ENCODE data around the gene HRNR.
"Not testable (repeated sequence)": the region's sequence is repeated elsewhere in the genome, so short reads cannot be mapped to it uniquely, and the experiment has no call there.

Gene HRNR

DNA sequence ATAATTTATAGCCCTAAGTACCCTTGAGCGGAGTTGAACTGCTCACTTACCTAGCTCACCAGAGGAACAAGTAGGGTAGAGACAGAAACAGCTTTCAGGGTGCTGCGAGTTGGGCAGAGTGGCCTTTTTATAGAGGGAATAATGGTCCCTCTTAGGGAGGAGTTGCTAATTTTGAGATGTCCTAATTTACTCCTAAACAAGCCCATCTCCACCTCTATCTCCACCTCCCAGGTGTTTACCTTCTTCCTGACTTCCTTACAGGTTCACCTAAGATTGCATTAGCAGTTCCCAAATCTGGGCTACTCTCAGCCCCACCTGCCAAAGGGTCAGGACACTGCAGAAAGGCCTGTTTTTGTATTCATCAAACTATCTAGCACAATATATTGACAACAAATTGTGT is at the start of gene HRNR:
Gene HRNR (minus strand): TSS at position 101 of the 400 bp plus-strand sequence. CDS start 940 bp downstream, outside the sequence.
- no peak for DNase-seq

DNA sequence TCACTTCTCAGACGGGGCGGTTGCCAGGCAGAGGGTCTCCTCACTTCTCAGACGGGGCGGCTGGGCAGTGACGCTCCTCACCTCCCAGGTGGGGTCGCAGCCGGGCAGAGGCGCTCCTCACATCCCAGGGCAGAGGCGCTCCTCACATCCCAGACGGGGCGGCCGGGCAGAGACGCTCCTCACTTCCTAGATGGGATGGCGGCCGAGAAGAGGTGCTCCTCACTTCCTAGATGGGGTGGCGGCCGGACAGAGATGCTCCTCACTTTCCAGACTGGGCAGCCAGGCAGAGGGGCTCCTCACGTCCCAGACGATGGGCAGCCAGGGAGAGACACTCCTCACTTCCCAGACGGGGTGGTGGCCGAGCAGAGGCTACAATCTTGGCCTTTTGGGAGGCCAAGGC is 32.4 kb upstream of the HRNR start:
- not testable (repeated sequence) for DNase-seq

DNA sequence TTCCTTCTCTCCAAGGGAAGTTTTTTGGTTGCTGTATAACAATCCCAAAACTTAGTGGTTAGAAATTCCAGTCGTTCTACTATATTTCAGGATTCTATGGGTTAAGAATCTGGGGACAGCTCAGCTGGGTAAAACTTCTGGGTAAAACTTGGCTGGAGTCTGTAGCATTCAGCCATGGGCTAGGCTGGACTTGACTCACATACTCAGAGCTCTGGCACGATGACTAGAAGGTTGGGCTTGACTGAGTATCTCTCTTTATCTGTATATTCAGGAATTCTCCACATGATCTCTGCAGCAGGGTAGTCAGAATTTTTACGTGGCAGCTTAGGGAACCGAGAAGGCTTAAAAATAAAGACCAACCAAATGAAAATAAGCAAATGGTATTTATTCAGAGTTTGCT is 28.2 kb upstream of the HRNR start:
- DNase-seq: no peak

GRCh38 chr1:152251391-152251790 is 27.4 kb upstream of the HRNR start:
- DNase-seq: no peak

GRCh38 chr1:152247316-152247715 is 23.3 kb upstream of the HRNR start:
- no peak for DNase-seq

DNA sequence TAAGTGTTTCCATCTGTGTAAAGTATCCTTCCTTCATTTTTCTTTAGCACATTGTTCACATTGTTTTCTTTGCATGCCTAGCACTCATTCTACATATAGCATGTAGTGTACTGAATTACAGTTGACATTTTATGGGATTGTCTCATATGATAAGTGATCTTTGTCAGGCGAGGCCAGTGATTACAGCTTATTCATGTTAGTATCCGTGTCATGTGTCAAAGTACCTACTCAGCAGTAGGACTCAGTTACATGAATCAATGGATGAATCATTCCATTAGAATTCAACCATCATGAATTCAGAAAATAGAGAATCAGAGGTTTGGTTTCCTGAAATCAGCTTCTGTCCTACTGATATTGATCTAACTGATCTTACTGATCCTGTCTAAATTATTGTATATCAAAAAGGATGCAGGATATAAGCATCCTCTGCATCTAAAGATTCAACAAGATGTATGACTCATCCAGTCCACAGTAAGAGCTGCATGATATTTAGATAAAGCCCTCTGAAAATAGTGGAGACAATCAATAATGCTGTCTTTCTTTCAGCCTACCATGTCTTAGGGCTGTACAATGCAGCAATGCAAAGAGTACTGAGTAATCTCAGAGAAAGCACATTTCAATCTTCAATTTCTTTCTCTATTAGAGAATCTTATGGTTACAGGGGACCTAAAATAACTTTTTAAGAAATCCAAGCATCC is 20.7 kb upstream of the HRNR start:
- DNase-seq: no peak

GRCh38 chr1:152237093-152237492 is 13.1 kb upstream of the HRNR start:
- DNase-seq: no peak

DNA sequence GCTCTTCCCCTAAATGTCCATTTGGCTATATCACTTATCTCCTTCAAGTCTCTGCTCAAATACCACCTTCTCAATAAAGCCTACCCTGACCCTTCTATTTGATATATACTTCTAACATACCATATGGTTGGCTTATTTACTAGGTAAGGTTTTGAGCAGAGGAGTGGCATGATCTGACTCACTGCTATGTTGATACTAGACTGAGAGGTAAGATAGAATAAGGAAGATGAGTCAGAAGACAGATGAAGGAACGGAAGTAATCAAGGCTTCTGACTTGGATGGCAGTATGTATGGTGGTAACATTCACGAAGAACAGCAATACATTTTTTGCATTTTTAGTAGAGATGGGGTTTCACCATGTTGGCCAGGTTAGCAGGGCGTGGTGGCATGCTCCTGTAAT is 4.8 kb upstream of the HRNR start:
- no peak for DNase-seq

- peak; percentile 34 for DNase-seq
These were observed 3.4 kb upstream of the HRNR start for GRCh38 chr1:152227310-152227928.

GRCh38 chr1:152225678-152226077 is 1.7 kb upstream of the HRNR start:
- no peak for DNase-seq

DNA sequence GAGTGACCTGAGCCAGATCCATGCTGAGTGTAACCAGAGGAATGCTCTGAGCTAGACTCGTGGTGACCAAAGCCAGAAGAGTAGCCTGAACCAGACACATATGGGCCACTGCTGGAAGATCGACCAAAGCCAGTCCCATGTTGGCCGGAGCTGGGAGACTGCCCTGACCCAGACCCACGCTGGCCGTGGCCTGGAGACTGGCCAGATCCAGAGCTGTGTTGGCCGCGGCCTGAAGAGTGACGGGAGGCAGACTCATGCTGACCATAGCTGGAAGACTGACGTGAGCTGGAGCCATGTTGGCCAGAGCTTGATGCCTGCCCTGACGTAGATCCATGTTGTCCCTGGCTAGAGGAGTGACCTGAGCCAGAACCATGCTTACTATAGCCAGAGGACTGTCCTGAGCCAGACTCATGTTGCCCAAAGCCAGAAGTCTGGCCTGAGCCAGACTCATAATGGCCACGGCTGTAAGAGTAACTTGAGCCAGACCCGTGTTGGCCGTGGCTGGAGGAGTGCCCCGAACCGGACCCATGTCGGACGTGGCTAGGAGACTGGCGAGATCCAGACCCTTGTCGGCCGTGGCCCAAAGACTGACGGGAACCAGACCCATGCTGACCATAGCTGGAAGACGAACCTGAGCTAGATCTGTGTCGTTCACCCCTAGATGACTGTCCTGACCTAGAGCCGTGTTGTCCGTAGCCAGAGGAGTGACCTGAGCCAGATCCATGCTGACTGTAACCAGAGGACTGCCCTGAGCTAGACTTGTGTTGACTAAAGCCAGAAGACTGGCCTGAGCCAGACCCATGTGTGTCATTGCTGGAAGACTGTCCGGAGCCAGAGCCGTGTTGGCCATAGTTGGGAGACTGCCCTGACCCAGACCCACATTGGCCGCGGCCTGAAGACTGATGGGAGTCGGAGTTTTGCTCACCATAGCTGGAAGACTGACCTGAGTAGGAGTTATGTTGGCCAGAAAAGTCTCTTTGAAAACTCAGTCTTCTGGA is 3.5 kb downstream of the HRNR start:
- DNase-seq: no peak

- not testable (repeated sequence) for DNase-seq
These were observed 4.6 kb downstream of the HRNR start for GRCh38 chr1:152219438-152219837.

- DNase-seq: no peak
These were observed 5.1 kb downstream of the HRNR start for GRCh38 chr1:152218762-152219436.

GRCh38 chr1:152215604-152216003 is 8.4 kb downstream of the HRNR start:
- DNase-seq: not testable (repeated sequence)

DNA sequence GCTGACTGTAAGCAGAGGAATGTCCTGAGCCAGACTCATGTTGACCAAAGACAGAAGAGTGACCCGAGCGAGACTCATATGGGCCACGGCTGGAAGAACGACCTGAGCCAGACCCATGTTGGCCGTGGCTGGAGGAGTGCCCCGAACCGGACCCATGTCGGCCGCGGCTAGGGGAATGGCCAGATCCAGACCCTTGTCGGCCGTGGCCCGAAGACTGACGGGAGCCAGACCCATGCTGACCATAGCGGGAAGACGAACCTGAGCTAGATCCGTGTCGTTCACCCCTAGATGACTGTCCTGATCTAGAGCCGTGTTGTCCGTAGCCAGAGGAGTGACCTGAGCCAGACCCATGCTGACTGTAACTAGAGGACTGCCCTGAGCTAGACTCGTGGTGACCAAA is 9.1 kb downstream of the HRNR start:
- DNase-seq: not testable (repeated sequence)

GRCh38 chr1:152198982-152199381 is 25.0 kb downstream of the HRNR start:
- DNase-seq: no peak

DNA sequence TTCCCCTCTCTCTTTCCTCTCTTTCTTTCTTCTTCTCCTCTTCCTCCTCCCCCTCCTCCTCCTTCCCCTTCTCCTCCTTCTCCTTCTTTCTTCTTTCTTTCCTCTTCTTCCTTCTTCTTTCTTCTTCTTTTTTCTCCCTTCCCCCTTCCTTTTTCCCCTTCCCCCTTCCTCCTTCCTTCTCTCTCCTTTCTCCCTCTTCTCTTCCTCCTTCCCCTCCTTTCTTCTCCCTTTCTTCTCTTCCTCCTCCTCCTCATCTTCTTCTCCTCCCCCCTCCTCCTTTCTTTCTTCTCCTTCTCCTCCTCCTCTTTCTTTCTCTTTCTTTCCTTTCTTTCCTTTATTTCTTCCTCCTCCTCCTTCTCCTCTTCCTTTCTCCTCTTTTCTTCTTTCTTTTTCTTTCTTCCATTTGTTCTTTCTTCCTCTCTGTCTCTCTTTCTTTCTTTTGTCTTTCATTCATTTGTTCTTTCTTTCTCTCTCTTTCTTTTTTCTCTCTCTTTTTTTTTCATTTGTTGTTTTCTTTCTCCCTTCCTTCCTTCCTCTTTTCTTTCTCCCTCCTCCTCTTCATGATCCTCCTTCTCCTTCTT is 26.5 kb downstream of the HRNR start:
- no peak for DNase-seq

- DNase-seq: no peak
These were observed 32.3 kb downstream of the HRNR start for GRCh38 chr1:152191711-152192110.

DNA sequence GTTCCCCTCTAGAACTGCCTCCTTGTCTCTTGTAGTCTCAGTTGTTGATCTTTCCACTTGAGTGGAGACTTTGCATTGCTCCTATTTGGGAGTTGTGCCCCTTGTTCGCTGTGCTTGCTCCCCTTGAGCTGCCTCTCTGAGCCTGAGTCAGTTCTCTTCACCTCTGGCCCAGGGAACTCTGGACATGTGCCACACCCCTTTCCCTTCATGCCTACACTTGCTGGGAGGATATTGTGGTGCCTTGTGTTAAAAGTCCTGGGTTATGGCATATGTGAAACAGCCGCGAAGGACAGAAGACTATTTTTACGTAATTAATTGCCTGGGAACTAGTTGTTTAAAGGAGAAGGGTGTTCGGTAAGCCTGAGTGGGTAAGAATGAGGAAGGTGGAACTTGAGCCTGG is 32.7 kb downstream of the HRNR start:
- DNase-seq: no peak

- DNase-seq: peak; percentile 13
These were observed 33.4 kb downstream of the HRNR start for GRCh38 chr1:152190589-152190988.

- peak; percentile 92 for DNase-seq
These were observed 34.1 kb downstream of the HRNR start for GRCh38 chr1:152189657-152190442.
